ENCODE data around the gene EIF2S3B.

The EIF2S3B gene

GRCh38 chr12:10554228-10554755, 48.6 kb downstream of the EIF2S3B start:
- Histone ChIP-seq H2AFZ (ENCODE audit: low read depth, low read length) (no peak overlapping the region), H3K4me2 (ENCODE audit: low read length) (no peak overlapping the region), H3K27me3 (ENCODE audit: low read depth, low read length) (no peaks in the 10 kb centered on the region), H3K4me3 (ENCODE audit: low read length) (no peak overlapping the region), H3K79me2 (ENCODE audit: low read length) (no peaks in the 10 kb centered on the region), H3K9me3 (ENCODE audit: insufficient read depth, low read length) (no peaks in the 10 kb centered on the region; the same call in 1 of the 2 replicates), H3K36me3 (replicated peaks; ENCODE audit: low read depth, low read length) (no peaks in the 10 kb centered on the region), H3K9ac (ENCODE audit: low read length) (no peak overlapping the region), H3K27ac (ENCODE audit: low read length) (no peak overlapping the region), H3K4me1 (ENCODE audit: low read length) (peaks cover 30% of the 10 kb centered on the region), H4K20me1 (ENCODE audit: insufficient read depth, low read length) (no peaks in the 10 kb centered on the region)
- no peak for TF ChIP-seq CTCF (IDR thresholded peaks at IDR 0.05; ENCODE audit: low read depth, low read length)
- no peak for TF ChIP-seq EZH2phosphoT487 (IDR thresholded peaks at IDR 0.05; ENCODE audit: low read depth)

- no peak overlapping the region for H3K4me3 ChIP-seq (ENCODE audit: low read length)
- no peaks in the 10 kb centered on the region for H3K79me2 ChIP-seq (ENCODE audit: low read length)
- no peak overlapping the region for H3K9ac ChIP-seq (ENCODE audit: low read length)
- no peak overlapping the region for H3K4me2 ChIP-seq (ENCODE audit: low read length)
- no peak overlapping the region for H2AFZ ChIP-seq (ENCODE audit: low read depth, low read length)
- no peaks in the 10 kb centered on the region; the same call in 1 of the 2 replicates for H3K9me3 ChIP-seq (ENCODE audit: insufficient read depth, low read length)
- peaks cover 30% of the 10 kb centered on the region for H3K4me1 ChIP-seq (ENCODE audit: low read length)
- no peaks in the 10 kb centered on the region for H3K27me3 ChIP-seq (ENCODE audit: low read depth, low read length)
- no peaks in the 10 kb centered on the region for H3K36me3 ChIP-seq (replicated peaks; ENCODE audit: low read depth, low read length)
- no peak overlapping the region for H3K27ac ChIP-seq (ENCODE audit: low read length)
- TF ChIP-seq CTCF (IDR thresholded peaks at IDR 0.05; ENCODE audit: low read depth, low read length) (no peak), EZH2phosphoT487 (IDR thresholded peaks at IDR 0.05; ENCODE audit: low read depth) (no peak)
- H4K20me1 ChIP-seq (ENCODE audit: insufficient read depth, low read length) = no peaks in the 10 kb centered on the region
Measured at GRCh38 chr12:10554756-10555481, 49.2 kb downstream of the EIF2S3B start.

- Histone ChIP-seq H3K9me3 (ENCODE audit: insufficient read depth, low read length) (no peaks in the 10 kb centered on the region; the same call in 1 of the 2 replicates), H3K36me3 (replicated peaks; ENCODE audit: low read depth, low read length) (no peaks in the 10 kb centered on the region), H3K79me2 (ENCODE audit: low read length) (no peaks in the 10 kb centered on the region), H3K4me1 (ENCODE audit: low read length) (peaks cover 30% of the 10 kb centered on the region), H4K20me1 (ENCODE audit: insufficient read depth, low read length) (no peaks in the 10 kb centered on the region), H3K27ac (ENCODE audit: low read length) (peak overlapping the region; percentile 49), H3K27me3 (ENCODE audit: low read depth, low read length) (no peaks in the 10 kb centered on the region), H3K9ac (ENCODE audit: low read length) (peak overlapping the region; percentile 43; the same call in 1 of the 2 replicates), H2AFZ (ENCODE audit: low read depth, low read length) (peak overlapping the region; percentile 20; the same call in 1 of the 2 replicates), H3K4me2 (ENCODE audit: low read length) (peak overlapping the region; percentile 90), H3K4me3 (ENCODE audit: low read length) (peak overlapping the region; percentile 70)
- no peak for TF ChIP-seq CTCF (IDR thresholded peaks at IDR 0.05; ENCODE audit: low read depth, low read length)
- TF ChIP-seq EZH2phosphoT487 (IDR thresholded peaks at IDR 0.05; ENCODE audit: low read depth) = no peak
Measured at GRCh38 chr12:10557329-10557728, 51.6 kb downstream of the EIF2S3B start.

DNA sequence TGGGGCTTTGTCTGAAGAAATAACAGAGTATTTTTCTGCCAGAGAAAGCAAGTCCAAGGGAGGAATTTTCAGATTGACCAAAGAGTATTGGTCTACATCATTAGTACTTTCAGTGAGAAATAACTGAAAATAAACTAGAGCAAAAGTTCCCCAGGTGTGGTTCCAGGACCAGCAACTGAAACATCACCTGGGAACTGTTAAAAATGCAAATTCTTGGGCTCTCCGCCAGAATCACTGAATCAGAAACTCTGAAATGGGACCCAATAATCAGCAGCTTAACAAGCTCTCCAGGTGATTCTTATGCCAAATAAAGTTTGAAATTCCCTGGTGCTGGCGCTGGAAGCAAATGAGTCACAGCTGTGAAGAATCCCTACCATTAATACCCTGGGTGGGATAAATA, 52.1 kb downstream of the EIF2S3B start:
- TF ChIP-seq EZH2phosphoT487 (IDR thresholded peaks at IDR 0.05; ENCODE audit: low read depth) (no peak), CTCF (IDR thresholded peaks at IDR 0.05; ENCODE audit: low read depth, low read length) (no peak)
- Histone ChIP-seq H3K27ac (ENCODE audit: low read length) (peak overlapping the region; percentile 49), H4K20me1 (ENCODE audit: insufficient read depth, low read length) (no peaks in the 10 kb centered on the region), H3K4me1 (ENCODE audit: low read length) (peaks cover 30% of the 10 kb centered on the region), H3K79me2 (ENCODE audit: low read length) (no peaks in the 10 kb centered on the region), H3K36me3 (replicated peaks; ENCODE audit: low read depth, low read length) (no peaks in the 10 kb centered on the region), H3K4me2 (ENCODE audit: low read length) (peak overlapping the region; percentile 90), H3K27me3 (ENCODE audit: low read depth, low read length) (no peaks in the 10 kb centered on the region), H3K9me3 (ENCODE audit: insufficient read depth, low read length) (no peaks in the 10 kb centered on the region; the same call in 1 of the 2 replicates), H3K4me3 (ENCODE audit: low read length) (peak overlapping the region; percentile 70), H2AFZ (ENCODE audit: low read depth, low read length) (no peak overlapping the region), H3K9ac (ENCODE audit: low read length) (peak overlapping the region; percentile 43; the same call in 1 of the 2 replicates)

Data from OCI-LY3 (cell line).